Measurements from ENCODE around the gene DENND5A. TPM values are rescaled to one million over a fixed set of nuclear protein-coding genes. Genes with fewer than 3 reads are reported as not detected.

The DENND5A gene
- total RNA-seq, 4 donors from 2014 or later: 79.2 to 151 (median 96.2) TPM

DNA sequence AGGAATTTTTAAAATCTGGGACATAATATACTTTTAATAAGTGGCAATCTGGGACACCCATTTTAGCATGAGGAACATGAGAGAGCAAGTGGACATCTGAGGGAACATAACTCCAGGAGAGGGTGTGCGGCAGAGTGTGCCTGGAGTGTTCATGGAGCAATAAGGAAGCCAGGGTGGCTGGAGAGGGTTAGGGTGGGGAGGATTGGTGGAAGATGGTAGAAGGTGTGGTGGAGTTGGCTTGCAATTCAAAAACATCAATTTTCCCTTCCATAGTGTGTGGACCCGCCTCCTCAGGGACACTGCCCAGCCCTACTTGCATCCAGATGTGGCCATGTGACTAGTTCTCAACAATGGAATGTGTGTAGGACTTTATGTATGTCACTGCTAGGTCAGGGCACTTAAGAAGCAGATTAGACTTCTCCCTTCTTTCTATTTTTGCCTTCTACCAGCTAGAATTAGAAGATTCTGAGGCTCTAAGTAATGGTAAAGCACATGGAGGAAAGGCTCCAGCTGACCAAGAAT, 4.4 kb upstream of the DENND5A start:
- no peak for ATAC-seq
- Histone ChIP-seq H3K4me3 (no peak overlapping the region), H3K27me3 (no peaks in the 10 kb centered on the region), H3K9me3 (no peaks in the 10 kb centered on the region), H3K4me1 (peaks cover 0 to 11% (median 0%) of the 10 kb centered on the region in 3 donors), H3K36me3 (no peaks in the 10 kb centered on the region), H3K27ac (no peak overlapping the region)
- TF ChIP-seq POLR2AphosphoS5 (IDR thresholded peaks at IDR 0.05) (no peak), POLR2A (IDR thresholded peaks at IDR 0.05) (no peak)
- TF ChIP-seq, protein P1, sequence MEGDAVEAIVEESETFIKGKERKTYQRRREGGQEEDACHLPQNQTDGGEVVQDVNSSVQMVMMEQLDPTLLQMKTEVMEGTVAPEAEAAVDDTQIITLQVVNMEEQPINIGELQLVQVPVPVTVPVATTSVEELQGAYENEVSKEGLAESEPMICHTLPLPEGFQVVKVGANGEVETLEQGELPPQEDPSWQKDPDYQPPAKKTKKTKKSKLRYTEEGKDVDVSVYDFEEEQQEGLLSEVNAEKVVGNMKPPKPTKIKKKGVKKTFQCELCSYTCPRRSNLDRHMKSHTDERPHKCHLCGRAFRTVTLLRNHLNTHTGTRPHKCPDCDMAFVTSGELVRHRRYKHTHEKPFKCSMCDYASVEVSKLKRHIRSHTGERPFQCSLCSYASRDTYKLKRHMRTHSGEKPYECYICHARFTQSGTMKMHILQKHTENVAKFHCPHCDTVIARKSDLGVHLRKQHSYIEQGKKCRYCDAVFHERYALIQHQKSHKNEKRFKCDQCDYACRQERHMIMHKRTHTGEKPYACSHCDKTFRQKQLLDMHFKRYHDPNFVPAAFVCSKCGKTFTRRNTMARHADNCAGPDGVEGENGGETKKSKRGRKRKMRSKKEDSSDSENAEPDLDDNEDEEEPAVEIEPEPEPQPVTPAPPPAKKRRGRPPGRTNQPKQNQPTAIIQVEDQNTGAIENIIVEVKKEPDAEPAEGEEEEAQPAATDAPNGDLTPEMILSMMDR (IDR thresholded peaks at IDR 0.05): no peak
- 100% methylated on average over 1 to 2 of the region's 2 CpGs for WGBS, 2 donors (ENCODE audit: low coverage in 1 of 2)

DNA sequence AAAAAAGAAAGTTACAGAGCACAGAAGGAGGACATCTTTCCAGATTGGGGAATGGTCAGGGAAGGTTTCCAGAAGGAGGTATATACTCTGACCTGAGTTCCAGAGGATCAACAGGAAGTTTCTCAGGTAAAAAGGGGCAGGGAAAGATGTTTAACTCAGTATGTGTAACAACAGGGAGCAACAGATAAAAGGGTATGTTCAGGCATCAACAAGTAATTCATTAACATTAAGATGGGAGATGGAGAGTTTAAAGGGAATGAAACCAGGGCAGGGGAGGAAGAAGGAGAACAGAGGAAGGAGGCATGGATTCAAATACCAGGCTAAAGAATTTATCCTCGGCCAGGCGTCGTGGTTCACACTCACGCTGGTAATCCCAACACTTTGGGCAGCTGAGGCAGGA, 2.5 kb upstream of the DENND5A start:
- Histone ChIP-seq H3K27ac (no peak overlapping the region), H3K4me1 (peaks cover 0 to 21% (median 0%) of the 10 kb centered on the region in 3 donors), H3K27me3 (no peaks in the 10 kb centered on the region), H3K9me3 (no peaks in the 10 kb centered on the region), H3K4me3 (no peak overlapping the region), H3K36me3 (no peaks in the 10 kb centered on the region)
- TF ChIP-seq POLR2A (IDR thresholded peaks at IDR 0.05) (no peak), EP300 (IDR thresholded peaks at IDR 0.05) (no peak), POLR2AphosphoS5 (IDR thresholded peaks at IDR 0.05) (no peak)
- TF ChIP-seq, protein P1 (IDR thresholded peaks at IDR 0.05): no peak
- ATAC-seq: no peak
- WGBS, 2 donors (ENCODE audit: low coverage in 1 of 2): 59 to 73% methylated on average over 4 of the region's 4 CpGs

DNA sequence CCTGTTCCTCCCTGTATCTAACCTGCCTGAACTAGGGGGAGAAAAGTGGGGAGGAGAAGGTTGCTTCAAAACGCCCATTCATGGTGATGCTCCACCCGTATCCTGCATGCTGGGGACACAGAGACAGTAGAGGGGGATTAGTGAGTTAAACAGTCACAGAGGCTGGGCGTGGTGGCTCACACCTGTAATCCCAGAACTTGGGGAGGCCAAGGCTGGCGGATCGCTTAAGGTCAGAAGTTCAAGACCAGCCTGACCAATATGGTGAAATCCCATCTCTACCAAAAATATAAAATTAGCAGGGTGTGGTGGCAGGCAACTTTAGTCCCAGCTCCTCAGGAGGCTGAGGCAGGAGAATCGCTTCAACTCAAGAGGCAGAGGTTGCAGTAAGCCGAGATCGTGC, 1.8 kb upstream of the DENND5A start:
- no peaks in the 10 kb centered on the region for H3K36me3 ChIP-seq
- no peaks in the 10 kb centered on the region for H3K9me3 ChIP-seq
- H3K27ac ChIP-seq: no peak overlapping the region
- WGBS, 2 donors (ENCODE audit: low coverage in 1 of 2): 83 to 86% methylated on average over 2 to 8 of the region's 8 CpGs
- TF ChIP-seq POLR2A (IDR thresholded peaks at IDR 0.05) (no peak), POLR2AphosphoS5 (IDR thresholded peaks at IDR 0.05) (no peak), EP300 (IDR thresholded peaks at IDR 0.05) (no peak)
- TF ChIP-seq, protein P1 (IDR thresholded peaks at IDR 0.05): no peak
- H3K4me1 ChIP-seq: peaks cover 0 to 28% (median 0%) of the 10 kb centered on the region in 3 donors
- no peak overlapping the region for H3K4me3 ChIP-seq
- no peaks in the 10 kb centered on the region for H3K27me3 ChIP-seq
- no peak for ATAC-seq

DNA sequence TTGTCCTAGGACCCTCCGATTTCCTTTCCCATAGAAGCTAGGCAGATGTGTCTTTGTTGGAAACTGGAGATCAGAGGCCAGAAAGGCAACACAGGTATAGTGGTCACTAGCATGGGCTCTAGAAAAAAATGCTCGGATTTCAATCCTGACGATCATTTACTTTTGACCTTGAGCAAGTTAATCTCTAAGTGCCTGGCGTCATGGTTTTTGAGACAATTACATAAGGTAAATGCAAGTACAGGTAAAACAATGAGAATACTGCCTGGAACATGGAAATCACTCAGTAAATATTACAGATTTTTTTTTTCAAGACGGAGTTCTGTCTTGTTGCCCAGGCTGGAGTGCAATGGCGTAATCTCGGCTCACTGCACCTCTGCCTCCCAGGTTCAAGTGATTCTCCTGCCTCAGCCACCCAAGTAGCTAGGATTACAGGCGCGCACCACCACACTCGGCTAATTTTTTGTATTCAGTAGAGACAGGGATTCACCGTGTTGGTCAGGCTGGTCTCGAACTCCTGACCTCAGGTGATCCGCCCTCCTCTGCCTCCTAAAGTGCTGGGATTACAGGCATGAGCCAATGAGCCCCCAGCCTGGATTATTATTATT, 1.1 kb upstream of the DENND5A start:
- no peak for ATAC-seq
- Histone ChIP-seq H3K27ac (peak overlapping the region in 2 of 4 donors; percentile 94 to 99), H3K4me3 (peak overlapping the region in 1 of 2 donors; percentile 77), H3K9me3 (no peaks in the 10 kb centered on the region), H3K4me1 (peaks cover 0 to 35% (median 1%) of the 10 kb centered on the region in 3 donors), H3K27me3 (no peaks in the 10 kb centered on the region), H3K36me3 (no peaks in the 10 kb centered on the region)
- TF ChIP-seq, protein P1 (IDR thresholded peaks at IDR 0.05): no peak
- TF ChIP-seq POLR2A (IDR thresholded peaks at IDR 0.05): no peak
- TF ChIP-seq POLR2AphosphoS5 (IDR thresholded peaks at IDR 0.05): no peak
- no peak for TF ChIP-seq EP300 (IDR thresholded peaks at IDR 0.05)
- WGBS, 2 donors (ENCODE audit: low coverage in 1 of 2): 70 to 82% methylated on average over 4 to 10 of the region's 13 CpGs
